Naive thymus-derived CD4-positive, alpha-beta T cell (primary cell): ENCODE results near the gene NANOS3. TPM values are rescaled to one million over a fixed set of nuclear protein-coding genes. Genes with fewer than 3 reads are reported as not detected.
A peak's percentile ranks its signal among the peaks of the same experiment; 100 is the strongest.

Source experiments
- ATAC-seq: fragments of 150-1000 bp; cut with Tn5 transposase; 2 replicates; pipeline ENCODE4 v1.10.0; 2021; ENCODE audit warnings: mild to moderate bottlenecking, moderate library complexity
- CTCF ChIA-PET: fragments of 350-600 bp; sonication (Branson Sonifier 250); formaldehyde crosslinking; loops from one replicate; lab custom pipeline; 2021; ENCODE audit warnings: antibody characterized with exemption; lab: Charles Lee
- POLR2A ChIA-PET: fragments of 350-600 bp; sonication (Branson Sonifier 250); formaldehyde crosslinking; loops from one replicate; lab custom pipeline; 2021; ENCODE audit warnings: antibody characterized with exemption, inconsistent platforms; lab: Charles Lee
- DNase-seq, 9 donors: peaks; one replicate each; pipeline versions ENCODE4 v3.0.0 to v3.0.0-alpha.2; 2020 to 2022; ENCODE audit warnings: mixed read lengths in 1 of 9
- H3K27ac ChIP-seq: one replicate; pipeline ENCODE4 v1.7.0; 2013; ENCODE audit warnings: mild to moderate bottlenecking, low read depth, low read length, moderate library complexity
- H3K27me3 ChIP-seq, 2 donors: one replicate each; pipeline ENCODE4 v1.7.0; 2013; ENCODE audit warnings: low read length in 2 of 2, mild to moderate bottlenecking in 2 of 2, moderate library complexity in 2 of 2; ENCODE audit not compliant: control insufficient read depth in 2 of 2, insufficient read depth in 2 of 2
- H3K36me3 ChIP-seq, 3 experiments: 1 replicate in 2 of 3; 2 replicates in 1 of 3; pipeline ENCODE4 v1.7.0; 2013; ENCODE audit warnings: low read length in 3 of 3, mild to moderate bottlenecking in 3 of 3, moderate library complexity in 1 of 3; ENCODE audit not compliant: insufficient read depth in 3 of 3, control insufficient read depth in 2 of 3
- H3K4me1 ChIP-seq, 2 donors: one replicate each; pipeline ENCODE4 v1.7.0; 2013; ENCODE audit warnings: low read length in 2 of 2, mild to moderate bottlenecking in 2 of 2, moderate library complexity in 1 of 2; ENCODE audit not compliant: control insufficient read depth in 2 of 2, insufficient read depth in 2 of 2
- H3K4me3 ChIP-seq: 2 replicates; pipeline ENCODE4 v1.7.0; 2013; ENCODE audit warnings: mild to moderate bottlenecking, low read length
- H3K9me3 ChIP-seq, 3 experiments: 1 replicate in 2 of 3; 2 replicates in 1 of 3; pipeline ENCODE4 v1.7.0; 2013; ENCODE audit warnings: low read length in 3 of 3; ENCODE audit not compliant: control insufficient read depth in 2 of 3
- H3K27ac Mint-ChIP-seq, 9 donors: one replicate each; pipeline ENCODE4 v1.8.0; 2020 to 2022; ENCODE audit warnings: mixed read lengths in 9 of 9, mild to moderate bottlenecking in 8 of 9, moderate library complexity in 5 of 9, inconsistent platforms in 2 of 9
- H3K27me3 Mint-ChIP-seq, 5 donors: one replicate each; pipeline ENCODE4 v1.8.0; 2021 to 2022; ENCODE audit warnings: mixed read lengths in 5 of 5, mild to moderate bottlenecking in 1 of 5
- H3K36me3 Mint-ChIP-seq, 5 donors: one replicate each; pipeline ENCODE4 v1.8.0; 2020 to 2022; ENCODE audit warnings: mixed read lengths in 5 of 5, mild to moderate bottlenecking in 3 of 5, inconsistent platforms in 1 of 5
- H3K4me1 Mint-ChIP-seq, 7 donors: one replicate each; pipeline ENCODE4 v1.8.0; 2020 to 2022; ENCODE audit warnings: mixed read lengths in 7 of 7, mild to moderate bottlenecking in 3 of 7, inconsistent platforms in 1 of 7
- H3K4me3 Mint-ChIP-seq, 10 donors: one replicate each; pipeline ENCODE4 v1.8.0; 2020 to 2022; ENCODE audit warnings: mild to moderate bottlenecking in 10 of 10, mixed read lengths in 10 of 10, moderate library complexity in 6 of 10, inconsistent platforms in 2 of 10
- H3K9me3 Mint-ChIP-seq, 11 donors: one replicate each; pipeline ENCODE4 v1.8.0; 2020 to 2022; ENCODE audit warnings: mixed read lengths in 11 of 11, mild to moderate bottlenecking in 4 of 11, inconsistent platforms in 1 of 11, moderate library complexity in 1 of 11
- intact Hi-C, 2 donors: fragments of 100-400 bp; cut with micrococcal nuclease; formaldehyde crosslinking; loops; one replicate each; pipeline ENCODE4 v1.15.1; 2023
- polyA plus RNA-seq, 2 donors: library from polyadenylated mRNA; unstranded; fragments of 300-500 nt; fragmentation: Illumina TruSeq; gene quantifications; one replicate each; pipeline ENCODE4 v1.2.3, GENCODE V29; 2021
- total RNA-seq, 6 experiments: library from RNA in 5 of 6; stranded (reverse) in 5 of 6; gene quantifications; 1 replicate in 5 of 6; 2 replicates in 1 of 6; pipeline ENCODE4 v1.2.3 and lab custom pipeline; 2021 to 2026

The NANOS3 gene
- total and polyA plus RNA-seq, 7 experiments from 2014 or later, result 1.3 to 3.4 TPM; not detected in 5

- H3K9me3 Mint-ChIP-seq, result no peaks in the 10 kb centered on the region
- CTCF ChIA-PET, result no interaction called here
- H3K4me1 Mint-ChIP-seq, result peaks cover 0 to 5% (median 0%) of the 10 kb centered on the region in 7 donors
- Histone ChIP-seq H3K4me1 (no peaks in the 10 kb centered on the region), H3K36me3 (peaks cover 0 to 51% (median 0%) of the 10 kb centered on the region in 3 experiments), H3K9me3 (no peaks in the 10 kb centered on the region), H3K27me3 (no peaks in the 10 kb centered on the region), H3K4me3 (no peak overlapping the region), H3K27ac (no peak overlapping the region)
- no peak overlapping the region for H3K4me3 Mint-ChIP-seq
- no peak overlapping the region for H3K27ac Mint-ChIP-seq
- ATAC-seq (no peak), DNase-seq (no peak)
- POLR2A ChIA-PET, result interaction anchor here (1.0 kb wide), 1 partner anchor 11 kb away, joined by 3 read pairs; no protein-coding TSS in a partner anchor
- no peaks in the 10 kb centered on the region for H3K27me3 Mint-ChIP-seq
- H3K36me3 Mint-ChIP-seq, result peaks cover 0 to 30% (median 3%) of the 10 kb centered on the region in 5 donors
- intact Hi-C loops, result no loop called here
Observed at GRCh38 chr19:13913352-13913751, 36.4 kb downstream of the NANOS3 start.

GRCh38 chr19:13914777-13915176, 37.8 kb downstream of the NANOS3 start:
- no peak for ATAC-seq
- H3K9me3 ChIP-seq, result no peaks in the 10 kb centered on the region
- CTCF ChIA-PET, result no interaction called here
- DNase-seq, result no peak
- no peaks in the 10 kb centered on the region for H3K4me1 ChIP-seq
- intact Hi-C loops, result no loop called here
- no peaks in the 10 kb centered on the region for H3K9me3 Mint-ChIP-seq
- no peak overlapping the region for H3K4me3 Mint-ChIP-seq
- H3K36me3 ChIP-seq, result peaks cover 0 to 55% (median 0%) of the 10 kb centered on the region in 3 experiments
- H3K36me3 Mint-ChIP-seq, result peaks cover 0 to 28% (median 3%) of the 10 kb centered on the region in 5 donors
- H3K27me3 ChIP-seq, result no peaks in the 10 kb centered on the region
- H3K4me1 Mint-ChIP-seq, result no peaks in the 10 kb centered on the region
- H3K27me3 Mint-ChIP-seq, result no peaks in the 10 kb centered on the region
- no peak overlapping the region for H3K4me3 ChIP-seq
- no peak overlapping the region for H3K27ac ChIP-seq
- H3K27ac Mint-ChIP-seq, result no peak overlapping the region
- POLR2A ChIA-PET, result no interaction called here

GRCh38 chr19:13917888-13918406, 41.0 kb downstream of the NANOS3 start:
- ChIA-PET POLR2A (interaction anchor here (0.9 to 1.3 kb wide), 2 partner anchors 11 to 114 kb away, joined by 3 to 5 read pairs; partner anchors contain the start of gene IL27RA), CTCF (interaction anchor here (0.5 to 0.7 kb wide), 2 partner anchors 13 to 90 kb away, joined by 3 read pairs; no protein-coding TSS in a partner anchor)
- H3K4me3 Mint-ChIP-seq, result no peak overlapping the region
- Histone ChIP-seq H3K4me3 (no peak overlapping the region), H3K27ac (no peak overlapping the region), H3K4me1 (no peaks in the 10 kb centered on the region), H3K9me3 (peaks cover 0 to 5% (median 0%) of the 10 kb centered on the region in 3 experiments), H3K36me3 (peaks cover 0 to 61% (median 0%) of the 10 kb centered on the region in 3 experiments), H3K27me3 (no peaks in the 10 kb centered on the region)
- no peak overlapping the region for H3K27ac Mint-ChIP-seq
- intact Hi-C loops, result no loop called here
- H3K27me3 Mint-ChIP-seq, result no peaks in the 10 kb centered on the region
- peaks cover 0 to 6% (median 0%) of the 10 kb centered on the region in 11 donors for H3K9me3 Mint-ChIP-seq
- H3K4me1 Mint-ChIP-seq, result peaks cover 0 to 4% (median 2%) of the 10 kb centered on the region in 7 donors
- DNase-seq, result no peak
- H3K36me3 Mint-ChIP-seq, result peaks cover 0 to 37% (median 17%) of the 10 kb centered on the region in 5 donors
- ATAC-seq, result no peak

- Histone ChIP-seq H3K27me3 (no peaks in the 10 kb centered on the region), H3K27ac (no peak overlapping the region), H3K9me3 (peaks cover 0 to 5% (median 0%) of the 10 kb centered on the region in 3 experiments), H3K4me3 (no peak overlapping the region), H3K36me3 (peaks cover 0 to 64% (median 0%) of the 10 kb centered on the region in 3 experiments), H3K4me1 (no peaks in the 10 kb centered on the region)
- Mint-ChIP-seq H3K27me3 (no peaks in the 10 kb centered on the region), H3K4me1 (peaks cover 0 to 4% (median 2%) of the 10 kb centered on the region in 7 donors), H3K9me3 (peaks cover 0 to 6% (median 0%) of the 10 kb centered on the region in 11 donors), H3K27ac (no peak overlapping the region), H3K36me3 (peaks cover 0 to 42% (median 20%) of the 10 kb centered on the region in 5 donors), H3K4me3 (no peak overlapping the region)
- ChIA-PET POLR2A (interaction anchor here (0.9 to 1.3 kb wide), 2 partner anchors 12 to 113 kb away, joined by 3 to 5 read pairs; partner anchors contain the start of gene IL27RA), CTCF (interaction anchor here (0.6 kb wide), 1 partner anchor 38 kb away, joined by 4 read pairs; no protein-coding TSS in a partner anchor)
- intact Hi-C loops, result no loop called here
- DNase-seq, result no peak
- no peak for ATAC-seq
Observed at GRCh38 chr19:13918726-13919411, 41.9 kb downstream of the NANOS3 start.

GRCh38 chr19:13920524-13920923, 43.6 kb downstream of the NANOS3 start:
- DNase-seq, result no peak
- intact Hi-C loops, result no loop called here
- H3K4me3 ChIP-seq, result no peak overlapping the region
- Mint-ChIP-seq H3K4me3 (no peak overlapping the region), H3K27ac (no peak overlapping the region), H3K36me3 (peaks cover 0 to 44% (median 20%) of the 10 kb centered on the region in 5 donors), H3K27me3 (no peaks in the 10 kb centered on the region), H3K4me1 (peaks cover 0 to 4% (median 3%) of the 10 kb centered on the region in 7 donors), H3K9me3 (peaks cover 0 to 6% (median 0%) of the 10 kb centered on the region in 11 donors)
- H3K27ac ChIP-seq, result no peak overlapping the region
- peaks cover 0 to 5% (median 0%) of the 10 kb centered on the region in 3 experiments for H3K9me3 ChIP-seq
- ATAC-seq, result no peak
- H3K4me1 ChIP-seq, result no peaks in the 10 kb centered on the region
- ChIA-PET POLR2A (no interaction called here), CTCF (interaction anchor here (1.1 kb wide), 1 partner anchor 127 kb away, joined by 5 read pairs; no protein-coding TSS in a partner anchor)
- H3K36me3 ChIP-seq, result peaks cover 0 to 60% (median 0%) of the 10 kb centered on the region in 3 experiments
- H3K27me3 ChIP-seq, result no peaks in the 10 kb centered on the region

- intact Hi-C loops, result no loop called here
- H3K9me3 ChIP-seq, result peaks cover 0 to 5% (median 0%) of the 10 kb centered on the region in 3 experiments
- DNase-seq (peak in 2 of 9 donors; percentile 13 to 23), ATAC-seq (peak; percentile 81)
- Mint-ChIP-seq H3K4me1 (peaks cover 0 to 7% (median 3%) of the 10 kb centered on the region in 7 donors), H3K27ac (peak overlapping the region in 5 of 9 donors; percentile 16 to 69 (median 34)), H3K27me3 (no peaks in the 10 kb centered on the region), H3K9me3 (peaks cover 0 to 6% (median 0%) of the 10 kb centered on the region in 11 donors), H3K4me3 (no peak overlapping the region), H3K36me3 (peaks cover 0 to 45% (median 20%) of the 10 kb centered on the region in 5 donors)
- POLR2A ChIA-PET, result no interaction called here
- peaks cover 0 to 56% (median 0%) of the 10 kb centered on the region in 3 experiments for H3K36me3 ChIP-seq
- CTCF ChIA-PET, result interaction anchor here (1.1 kb wide), 1 partner anchor 126 kb away, joined by 5 read pairs; no protein-coding TSS in a partner anchor
- H3K4me3 ChIP-seq, result no peak overlapping the region
- no peaks in the 10 kb centered on the region for H3K4me1 ChIP-seq
- no peaks in the 10 kb centered on the region for H3K27me3 ChIP-seq
- no peak overlapping the region for H3K27ac ChIP-seq
Observed at GRCh38 chr19:13920940-13921747, 44.2 kb downstream of the NANOS3 start.
